Measurements from ENCODE around the gene UFSP2.

UFSP2 gene

GRCh38 chr4:185426960-185427688, 1.4 kb upstream of the UFSP2 start:
- no peak overlapping the region for H4K12ac ChIP-seq (ENCODE audit: low read depth, low read length)
- no peak overlapping the region for H3K18ac ChIP-seq (ENCODE audit: low read length)
- peak; percentile 48 to 51 for DNase-seq
- H4K8ac ChIP-seq (ENCODE audit: low read depth, low read length): no peak overlapping the region
- peaks cover 0 to 2% of the 10 kb centered on the region in 2 experiments for H3K36me3 ChIP-seq (ENCODE audit: control insufficient read depth in 1 of 2, insufficient read depth in 2 of 2, low read length in 2 of 2)
- no peak overlapping the region for H2AK5ac ChIP-seq (ENCODE audit: low read length)
- peaks cover 9% of the 10 kb centered on the region for H3K79me1 ChIP-seq (ENCODE audit: low read length)
- WGBS (ENCODE audit: extremely low coverage, insufficient coverage, insufficient read length): 100% methylated on average over 1 of the region's 22 CpGs
- no peaks in the 10 kb centered on the region for H3K27me3 ChIP-seq (ENCODE audit: insufficient read depth, low read length)
- no peak overlapping the region for H3K4me2 ChIP-seq (ENCODE audit: low read length)
- no peak overlapping the region for H2AFZ ChIP-seq (ENCODE audit: insufficient read depth, low read length, poor library complexity)
- no peak overlapping the region for H2BK5ac ChIP-seq (ENCODE audit: low read depth, low read length, poor library complexity)
- H3K4me3 ChIP-seq (ENCODE audit: low read depth, low read length): no peak overlapping the region
- no peak overlapping the region for H3K14ac ChIP-seq (ENCODE audit: low read length)
- H3K9ac ChIP-seq (ENCODE audit: low read length): no peak overlapping the region
- no peaks in the 10 kb centered on the region for H3K9me3 ChIP-seq (ENCODE audit: insufficient read depth, low read depth, low read length)
- H3K4ac ChIP-seq (ENCODE audit: low read depth, low read length): no peak overlapping the region
- no peak overlapping the region for H4K91ac ChIP-seq (ENCODE audit: low read depth, low read length)
- no peak overlapping the region for H3K27ac ChIP-seq (ENCODE audit: low read depth, low read length)
- peaks cover 7% of the 10 kb centered on the region for H3K79me2 ChIP-seq (ENCODE audit: control insufficient read depth, insufficient read depth, low read length, poor library complexity)
- no peak overlapping the region for H2BK120ac ChIP-seq (ENCODE audit: insufficient read depth, low read length, poor library complexity)
- H3K4me1 ChIP-seq (ENCODE audit: control insufficient read depth in 1 of 2, insufficient read depth in 2 of 2, low read length in 2 of 2): peaks cover 0 to 6% of the 10 kb centered on the region in 2 experiments
- no peak overlapping the region for H2BK12ac ChIP-seq (ENCODE audit: low read length)
- no peak overlapping the region for H3K23ac ChIP-seq (ENCODE audit: low read length)

GRCh38 chr4:185424905-185425646, 688 bp downstream of the UFSP2 start:
- Histone ChIP-seq H3K23ac (ENCODE audit: low read length) (no peak overlapping the region), H4K91ac (ENCODE audit: low read depth, low read length) (peak overlapping the region; percentile 87), H3K27me3 (ENCODE audit: insufficient read depth, low read length) (no peaks in the 10 kb centered on the region), H3K14ac (ENCODE audit: low read length) (peak overlapping the region; percentile 87), H3K18ac (ENCODE audit: low read length) (peak overlapping the region; percentile 87), H2AFZ (ENCODE audit: insufficient read depth, low read length, poor library complexity) (peak overlapping the region; percentile 92), H2BK12ac (ENCODE audit: low read length) (no peak overlapping the region), H2BK5ac (ENCODE audit: low read depth, low read length, poor library complexity) (peak overlapping the region; percentile 96), H4K12ac (ENCODE audit: low read depth, low read length) (peak overlapping the region; percentile 54), H3K4me1 (ENCODE audit: control insufficient read depth in 1 of 2, insufficient read depth in 2 of 2, low read length in 2 of 2) (peaks cover 0 to 6% of the 10 kb centered on the region in 2 experiments), H2BK120ac (ENCODE audit: insufficient read depth, low read length, poor library complexity) (peak overlapping the region; percentile 95), H3K36me3 (ENCODE audit: control insufficient read depth in 1 of 2, insufficient read depth in 2 of 2, low read length in 2 of 2) (peaks cover 0 to 2% of the 10 kb centered on the region in 2 experiments), H3K9me3 (ENCODE audit: insufficient read depth, low read depth, low read length) (no peaks in the 10 kb centered on the region), H3K4me2 (ENCODE audit: low read length) (peak overlapping the region; percentile 97), H3K4ac (ENCODE audit: low read depth, low read length) (peak overlapping the region; percentile 53), H3K79me1 (ENCODE audit: low read length) (peaks cover 9% of the 10 kb centered on the region), H2AK5ac (ENCODE audit: low read length) (no peak overlapping the region), H4K8ac (ENCODE audit: low read depth, low read length) (peak overlapping the region; percentile 85), H3K4me3 (ENCODE audit: low read depth, low read length) (peak overlapping the region; percentile 92), H3K27ac (ENCODE audit: low read depth, low read length) (no peak overlapping the region), H3K79me2 (ENCODE audit: control insufficient read depth, insufficient read depth, low read length, poor library complexity) (peaks cover 7% of the 10 kb centered on the region), H3K9ac (ENCODE audit: low read length) (peak overlapping the region; percentile 89)
- WGBS (ENCODE audit: extremely low coverage, insufficient coverage, insufficient read length): no CpG with 5 or more reads among the region's 13 CpGs
- DNase-seq: peak in 1 of 2 donors; percentile 56

- Histone ChIP-seq H2AK5ac (ENCODE audit: low read length) (no peak overlapping the region), H2BK120ac (ENCODE audit: insufficient read depth, low read length, poor library complexity) (no peak overlapping the region), H4K8ac (ENCODE audit: low read depth, low read length) (no peak overlapping the region), H3K9ac (ENCODE audit: low read length) (no peak overlapping the region), H4K91ac (ENCODE audit: low read depth, low read length) (no peak overlapping the region), H3K79me1 (ENCODE audit: low read length) (peaks cover 9% of the 10 kb centered on the region), H3K36me3 (ENCODE audit: control insufficient read depth in 1 of 2, insufficient read depth in 2 of 2, low read length in 2 of 2) (peaks cover 2 to 4% of the 10 kb centered on the region in 2 experiments), H3K27ac (ENCODE audit: low read depth, low read length) (no peak overlapping the region), H2AFZ (ENCODE audit: insufficient read depth, low read length, poor library complexity) (no peak overlapping the region), H2BK12ac (ENCODE audit: low read length) (no peak overlapping the region), H3K18ac (ENCODE audit: low read length) (no peak overlapping the region), H3K23ac (ENCODE audit: low read length) (no peak overlapping the region), H3K4me1 (ENCODE audit: control insufficient read depth in 1 of 2, insufficient read depth in 2 of 2, low read length in 2 of 2) (peaks cover 0 to 6% of the 10 kb centered on the region in 2 experiments), H3K4ac (ENCODE audit: low read depth, low read length) (no peak overlapping the region), H4K12ac (ENCODE audit: low read depth, low read length) (no peak overlapping the region), H3K27me3 (ENCODE audit: insufficient read depth, low read length) (no peaks in the 10 kb centered on the region), H3K14ac (ENCODE audit: low read length) (no peak overlapping the region), H3K4me3 (ENCODE audit: low read depth, low read length) (no peak overlapping the region), H3K79me2 (ENCODE audit: control insufficient read depth, insufficient read depth, low read length, poor library complexity) (peaks cover 7% of the 10 kb centered on the region), H2BK5ac (ENCODE audit: low read depth, low read length, poor library complexity) (no peak overlapping the region), H3K4me2 (ENCODE audit: low read length) (no peak overlapping the region), H3K9me3 (ENCODE audit: insufficient read depth, low read depth, low read length) (no peaks in the 10 kb centered on the region)
- no CpG with 5 or more reads among the region's 2 CpGs for WGBS (ENCODE audit: extremely low coverage, insufficient coverage, insufficient read length)
- no peak for DNase-seq
These were observed 4.2 kb downstream of the UFSP2 start for GRCh38 chr4:185421366-185422124.

- no peaks in the 10 kb centered on the region for H3K79me2 ChIP-seq (ENCODE audit: control insufficient read depth, insufficient read depth, low read length, poor library complexity)
- no peak for DNase-seq
- H3K18ac ChIP-seq (ENCODE audit: low read length): no peak overlapping the region
- no peak overlapping the region for H4K12ac ChIP-seq (ENCODE audit: low read depth, low read length)
- no peak overlapping the region for H3K4me3 ChIP-seq (ENCODE audit: low read depth, low read length)
- H2BK5ac ChIP-seq (ENCODE audit: low read depth, low read length, poor library complexity): no peak overlapping the region
- no peak overlapping the region for H3K27ac ChIP-seq (ENCODE audit: low read depth, low read length)
- no peak overlapping the region for H2AK5ac ChIP-seq (ENCODE audit: low read length)
- H4K91ac ChIP-seq (ENCODE audit: low read depth, low read length): no peak overlapping the region
- H2BK120ac ChIP-seq (ENCODE audit: insufficient read depth, low read length, poor library complexity): no peak overlapping the region
- H4K8ac ChIP-seq (ENCODE audit: low read depth, low read length): no peak overlapping the region
- H3K14ac ChIP-seq (ENCODE audit: low read length): no peak overlapping the region
- no peaks in the 10 kb centered on the region for H3K79me1 ChIP-seq (ENCODE audit: low read length)
- no peak overlapping the region for H2AFZ ChIP-seq (ENCODE audit: insufficient read depth, low read length, poor library complexity)
- H3K23ac ChIP-seq (ENCODE audit: low read length): no peak overlapping the region
- H3K4me1 ChIP-seq (ENCODE audit: control insufficient read depth in 1 of 2, insufficient read depth in 2 of 2, low read length in 2 of 2): no peaks in the 10 kb centered on the region
- H3K27me3 ChIP-seq (ENCODE audit: insufficient read depth, low read length): no peaks in the 10 kb centered on the region
- peaks cover 0 to 10% of the 10 kb centered on the region in 2 experiments for H3K36me3 ChIP-seq (ENCODE audit: control insufficient read depth in 1 of 2, insufficient read depth in 2 of 2, low read length in 2 of 2)
- no peak overlapping the region for H3K9ac ChIP-seq (ENCODE audit: low read length)
- no peak overlapping the region for H3K4ac ChIP-seq (ENCODE audit: low read depth, low read length)
- H3K9me3 ChIP-seq (ENCODE audit: insufficient read depth, low read depth, low read length): no peaks in the 10 kb centered on the region
- H3K4me2 ChIP-seq (ENCODE audit: low read length): no peak overlapping the region
- no peak overlapping the region for H2BK12ac ChIP-seq (ENCODE audit: low read length)
These were observed 8.8 kb downstream of the UFSP2 start for GRCh38 chr4:185416955-185417354.

All from trophoblast cell (in vitro differentiated cells and primary cell).